ENCODE results near the gene DNASE1L1.

The DNASE1L1 gene

GRCh38 chrX:154436374-154436982 lies 27.4 kb upstream of the DNASE1L1 start:
- peak; percentile 39 to 74 (median 67) for DNase-seq
- WGBS (ENCODE audit: insufficient coverage): 39% methylated on average over 30 of the region's 78 CpGs
- peak overlapping the region in 6 of 7 experiments; percentile 15 to 80 (median 62) for H3K4me3 ChIP-seq (ENCODE audit: control insufficient read depth in 1 of 7, extremely low read depth in 1 of 7, insufficient read depth in 4 of 7, low read depth in 2 of 7, low read length in 6 of 7)

DNA sequence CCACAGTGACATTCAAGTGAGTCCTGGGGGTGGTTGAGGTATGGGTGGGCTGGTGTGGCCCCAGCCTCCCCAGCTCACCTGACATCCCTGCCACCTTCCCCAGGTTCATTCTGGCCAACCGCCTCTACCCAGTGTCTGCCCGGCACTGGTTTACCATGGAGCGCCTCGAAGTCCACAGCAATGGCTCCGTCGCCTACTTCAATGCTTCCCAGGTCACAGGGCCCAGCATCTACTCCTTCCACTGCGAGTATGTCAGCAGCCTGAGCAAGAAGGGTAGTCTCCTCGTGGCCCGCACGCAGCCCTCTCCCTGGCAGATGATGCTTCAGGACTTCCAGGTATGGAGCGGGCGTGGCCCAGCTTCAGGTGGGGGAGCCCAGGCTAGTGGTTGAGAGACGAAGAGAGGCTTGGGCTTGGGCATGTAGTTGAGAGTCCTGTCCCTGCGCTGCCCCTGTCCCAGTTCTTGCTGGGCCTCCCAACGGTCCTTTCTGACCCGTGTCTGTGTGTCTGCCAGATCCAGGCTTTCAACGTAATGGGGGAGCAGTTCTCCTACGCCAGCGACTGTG lies 26.2 kb upstream of the DNASE1L1 start:
- ChIA-PET CTCF (interaction anchor here (1.5 kb wide), 1 partner anchor 10 kb away, joined by 3 read pairs; no protein-coding TSS in a partner anchor), POLR2A (interaction anchor here (0.7 kb wide), 1 partner anchor 23 kb away, joined by 3 read pairs; no protein-coding TSS in a partner anchor)
- peaks cover 0 to 4% (median 0%) of the 10 kb centered on the region in 5 experiments for H3K27me3 ChIP-seq (replicated peaks in 2 of 5; ENCODE audit: control insufficient read depth in 4 of 5, insufficient read depth in 5 of 5, low read length in 4 of 5)
- peaks cover 8 to 50% (median 29%) of the 10 kb centered on the region in 4 experiments for H3K36me3 ChIP-seq (ENCODE audit: control insufficient read depth in 4 of 4, insufficient read depth in 4 of 4, low read length in 3 of 4)
- peaks cover 0 to 9% (median 0%) of the 10 kb centered on the region in 5 experiments for H3K9me3 ChIP-seq (ENCODE audit: control extremely low read depth in 1 of 5, control insufficient read depth in 4 of 5, insufficient read depth in 2 of 5, low read depth in 1 of 5, low read length in 4 of 5)
- DNase-seq: no peak
- H3K4me3 ChIP-seq (ENCODE audit: control insufficient read depth in 1 of 7, extremely low read depth in 1 of 7, insufficient read depth in 4 of 7, low read depth in 2 of 7, low read length in 6 of 7): no peak overlapping the region
- no peak overlapping the region for H3K27ac ChIP-seq (ENCODE audit: insufficient read depth in 1 of 2, low read depth in 1 of 2, low read length in 2 of 2, poor library complexity in 1 of 2, severe bottlenecking in 2 of 2)
- H3K4me1 ChIP-seq (ENCODE audit: control extremely low read depth in 1 of 4, control insufficient read depth in 4 of 4, insufficient read depth in 4 of 4, low read length in 3 of 4): peaks cover 0 to 33% (median 24%) of the 10 kb centered on the region in 4 experiments
- 98% methylated on average over 15 of the region's 19 CpGs for WGBS (ENCODE audit: insufficient coverage)

More at GRCh38 chrX:154436374-154436982, 27.4 kb upstream of the DNASE1L1 start:
- peaks cover 0 to 3% (median 0%) of the 10 kb centered on the region in 5 experiments for H3K27me3 ChIP-seq (replicated peaks in 2 of 5; ENCODE audit: control insufficient read depth in 4 of 5, insufficient read depth in 5 of 5, low read length in 4 of 5)
- H3K27ac ChIP-seq (ENCODE audit: insufficient read depth in 1 of 2, low read depth in 1 of 2, low read length in 2 of 2, poor library complexity in 1 of 2, severe bottlenecking in 2 of 2): no peak overlapping the region
- peaks cover 0 to 21% (median 11%) of the 10 kb centered on the region in 4 experiments for H3K4me1 ChIP-seq (ENCODE audit: control extremely low read depth in 1 of 4, control insufficient read depth in 4 of 4, insufficient read depth in 4 of 4, low read length in 3 of 4)
- POLR2A ChIA-PET: no interaction called here
- H3K36me3 ChIP-seq (ENCODE audit: control insufficient read depth in 4 of 4, insufficient read depth in 4 of 4, low read length in 3 of 4): peaks cover 8 to 57% (median 36%) of the 10 kb centered on the region in 4 experiments
- CTCF ChIA-PET: no interaction called here
- peaks cover 0 to 9% (median 0%) of the 10 kb centered on the region in 5 experiments for H3K9me3 ChIP-seq (ENCODE audit: control extremely low read depth in 1 of 5, control insufficient read depth in 4 of 5, insufficient read depth in 2 of 5, low read depth in 1 of 5, low read length in 4 of 5)

GRCh38 chrX:154434394-154435168 lies 25.5 kb upstream of the DNASE1L1 start:
- peaks cover 0 to 40% (median 29%) of the 10 kb centered on the region in 4 experiments for H3K4me1 ChIP-seq (ENCODE audit: control extremely low read depth in 1 of 4, control insufficient read depth in 4 of 4, insufficient read depth in 4 of 4, low read length in 3 of 4)
- H3K27ac ChIP-seq (ENCODE audit: insufficient read depth in 1 of 2, low read depth in 1 of 2, low read length in 2 of 2, poor library complexity in 1 of 2, severe bottlenecking in 2 of 2): no peak overlapping the region
- DNase-seq: no peak
- CTCF ChIA-PET: interaction anchor here (1.5 kb wide), 1 partner anchor 11 kb away, joined by 3 read pairs; no protein-coding TSS in a partner anchor
- 87% methylated on average over 3 of the region's 7 CpGs for WGBS (ENCODE audit: insufficient coverage)
- peaks cover 8 to 46% (median 28%) of the 10 kb centered on the region in 4 experiments for H3K36me3 ChIP-seq (ENCODE audit: control insufficient read depth in 4 of 4, insufficient read depth in 4 of 4, low read length in 3 of 4)
- peaks cover 0 to 4% (median 0%) of the 10 kb centered on the region in 5 experiments for H3K27me3 ChIP-seq (replicated peaks in 2 of 5; ENCODE audit: control insufficient read depth in 4 of 5, insufficient read depth in 5 of 5, low read length in 4 of 5)
- H3K4me3 ChIP-seq (ENCODE audit: control insufficient read depth in 1 of 7, extremely low read depth in 1 of 7, insufficient read depth in 4 of 7, low read depth in 2 of 7, low read length in 6 of 7): no peak overlapping the region
- H3K9me3 ChIP-seq (ENCODE audit: control extremely low read depth in 1 of 5, control insufficient read depth in 4 of 5, insufficient read depth in 2 of 5, low read depth in 1 of 5, low read length in 4 of 5): peaks cover 0 to 9% (median 0%) of the 10 kb centered on the region in 5 experiments
- POLR2A ChIA-PET: interaction anchor here (0.7 kb wide), 1 partner anchor 23 kb away, joined by 3 read pairs; no protein-coding TSS in a partner anchor

GRCh38 chrX:154433605-154434004 lies 24.6 kb upstream of the DNASE1L1 start:
- H3K27me3 ChIP-seq (replicated peaks in 2 of 5; ENCODE audit: control insufficient read depth in 4 of 5, insufficient read depth in 5 of 5, low read length in 4 of 5): peaks cover 0 to 4% (median 0%) of the 10 kb centered on the region in 5 experiments
- no peak overlapping the region for H3K27ac ChIP-seq (ENCODE audit: insufficient read depth in 1 of 2, low read depth in 1 of 2, low read length in 2 of 2, poor library complexity in 1 of 2, severe bottlenecking in 2 of 2)
- CTCF ChIA-PET: interaction anchor here (1.5 kb wide), 1 partner anchor 12 kb away, joined by 3 read pairs; no protein-coding TSS in a partner anchor
- H3K4me3 ChIP-seq (ENCODE audit: control insufficient read depth in 1 of 7, extremely low read depth in 1 of 7, insufficient read depth in 4 of 7, low read depth in 2 of 7, low read length in 6 of 7): no peak overlapping the region
- peaks cover 8 to 41% (median 23%) of the 10 kb centered on the region in 4 experiments for H3K36me3 ChIP-seq (ENCODE audit: control insufficient read depth in 4 of 4, insufficient read depth in 4 of 4, low read length in 3 of 4)
- peaks cover 0 to 9% (median 0%) of the 10 kb centered on the region in 5 experiments for H3K9me3 ChIP-seq (ENCODE audit: control extremely low read depth in 1 of 5, control insufficient read depth in 4 of 5, insufficient read depth in 2 of 5, low read depth in 1 of 5, low read length in 4 of 5)
- WGBS (ENCODE audit: insufficient coverage): 87% methylated on average over 3 of the region's 7 CpGs
- no peak for DNase-seq
- peaks cover 0 to 45% (median 34%) of the 10 kb centered on the region in 4 experiments for H3K4me1 ChIP-seq (ENCODE audit: control extremely low read depth in 1 of 4, control insufficient read depth in 4 of 4, insufficient read depth in 4 of 4, low read length in 3 of 4)
- POLR2A ChIA-PET: no interaction called here

DNA sequence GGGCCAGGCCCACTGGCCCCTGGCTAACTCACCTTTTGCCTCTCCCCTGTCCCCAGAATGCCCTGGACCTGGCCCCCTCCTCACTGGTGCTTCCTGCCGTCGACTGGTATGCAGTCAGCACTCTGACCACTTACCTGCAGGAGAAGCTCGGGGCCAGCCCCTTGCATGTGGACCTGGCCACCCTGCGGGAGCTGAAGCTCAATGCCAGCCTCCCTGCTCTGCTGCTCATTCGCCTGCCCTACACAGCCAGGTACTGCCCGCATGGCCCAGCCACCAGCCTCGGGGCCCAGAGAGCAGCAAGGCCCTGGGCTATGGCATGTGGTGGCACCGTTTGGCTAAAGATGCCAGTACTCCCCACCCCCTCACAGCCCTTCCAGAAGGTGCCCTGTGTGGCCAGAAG lies 23.2 kb upstream of the DNASE1L1 start:
- H3K9me3 ChIP-seq (ENCODE audit: control extremely low read depth in 1 of 5, control insufficient read depth in 4 of 5, insufficient read depth in 2 of 5, low read depth in 1 of 5, low read length in 4 of 5): peaks cover 0 to 6% (median 0%) of the 10 kb centered on the region in 5 experiments
- DNase-seq: no peak
- ChIA-PET POLR2A (no interaction called here), CTCF (interaction anchor here (1.1 kb wide), 1 partner anchor 10 kb away, joined by 3 read pairs; no protein-coding TSS in a partner anchor)
- peaks cover 8 to 41% (median 23%) of the 10 kb centered on the region in 4 experiments for H3K36me3 ChIP-seq (ENCODE audit: control insufficient read depth in 4 of 4, insufficient read depth in 4 of 4, low read length in 3 of 4)
- H3K4me1 ChIP-seq (ENCODE audit: control extremely low read depth in 1 of 4, control insufficient read depth in 4 of 4, insufficient read depth in 4 of 4, low read length in 3 of 4): peaks cover 0 to 40% (median 35%) of the 10 kb centered on the region in 4 experiments
- H3K4me3 ChIP-seq (ENCODE audit: control insufficient read depth in 1 of 7, extremely low read depth in 1 of 7, insufficient read depth in 4 of 7, low read depth in 2 of 7, low read length in 6 of 7): no peak overlapping the region
- no peak overlapping the region for H3K27ac ChIP-seq (ENCODE audit: insufficient read depth in 1 of 2, low read depth in 1 of 2, low read length in 2 of 2, poor library complexity in 1 of 2, severe bottlenecking in 2 of 2)
- H3K27me3 ChIP-seq (replicated peaks in 2 of 5; ENCODE audit: control insufficient read depth in 4 of 5, insufficient read depth in 5 of 5, low read length in 4 of 5): peaks cover 0 to 4% (median 0%) of the 10 kb centered on the region in 5 experiments
- 92% methylated on average over 4 of the region's 8 CpGs for WGBS (ENCODE audit: insufficient coverage)

DNA sequence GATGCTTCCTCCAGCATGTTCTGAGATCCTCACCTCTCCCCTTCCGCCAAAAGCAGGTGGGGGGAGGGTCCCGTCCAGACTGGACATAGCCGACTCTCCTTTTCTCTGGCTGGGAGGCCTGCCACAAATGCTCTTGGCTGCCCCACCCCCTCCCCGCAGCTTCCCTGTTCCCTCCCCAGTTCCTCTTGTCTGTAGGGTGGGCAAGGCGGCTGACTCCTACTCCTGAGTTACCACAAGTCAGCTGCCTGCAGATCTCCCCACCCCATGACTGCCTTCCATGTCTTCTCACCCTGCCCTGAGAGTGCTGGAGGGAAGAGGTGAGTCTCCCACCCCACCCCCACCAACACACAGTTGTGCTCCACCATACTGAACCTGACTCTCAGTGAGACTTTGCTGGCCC lies 22.3 kb upstream of the DNASE1L1 start:
- peaks cover 0 to 4% (median 0%) of the 10 kb centered on the region in 5 experiments for H3K9me3 ChIP-seq (ENCODE audit: control extremely low read depth in 1 of 5, control insufficient read depth in 4 of 5, insufficient read depth in 2 of 5, low read depth in 1 of 5, low read length in 4 of 5)
- DNase-seq: peak in 2 of 3 donors; percentile 50 to 55
- POLR2A ChIA-PET: interaction anchor here (0.7 to 0.8 kb wide), 2 partner anchors 10 to 98 kb away, joined by 3 read pairs; no protein-coding TSS in a partner anchor
- peaks cover 0 to 42% (median 36%) of the 10 kb centered on the region in 4 experiments for H3K4me1 ChIP-seq (ENCODE audit: control extremely low read depth in 1 of 4, control insufficient read depth in 4 of 4, insufficient read depth in 4 of 4, low read length in 3 of 4)
- 30% methylated on average over 2 of the region's 5 CpGs for WGBS (ENCODE audit: insufficient coverage)
- peak overlapping the region in 1 of 2 experiments; percentile 43 for H3K27ac ChIP-seq (ENCODE audit: insufficient read depth in 1 of 2, low read depth in 1 of 2, low read length in 2 of 2, poor library complexity in 1 of 2, severe bottlenecking in 2 of 2)
- CTCF ChIA-PET: interaction anchor here (0.6 to 1.8 kb wide), 5 partner anchors 9 to 59 kb away, joined by 3 to 4 read pairs (median 3); partner anchors contain the start of genes RPL10 and SLC10A3
- H3K27me3 ChIP-seq (replicated peaks in 2 of 5; ENCODE audit: control insufficient read depth in 4 of 5, insufficient read depth in 5 of 5, low read length in 4 of 5): peaks cover 0 to 4% (median 0%) of the 10 kb centered on the region in 5 experiments
- H3K4me3 ChIP-seq (ENCODE audit: control insufficient read depth in 1 of 7, extremely low read depth in 1 of 7, insufficient read depth in 4 of 7, low read depth in 2 of 7, low read length in 6 of 7): peak overlapping the region in 3 of 7 experiments; percentile 0 to 30 (median 5)
- H3K36me3 ChIP-seq (ENCODE audit: control insufficient read depth in 4 of 4, insufficient read depth in 4 of 4, low read length in 3 of 4): peaks cover 8 to 41% (median 23%) of the 10 kb centered on the region in 4 experiments
